GM19455 (cell line): ENCODE results near the gene OSBPL10.

Experiments used
- ATAC-seq: cut with Tn5 transposase; IDR thresholded peaks from one replicate; pipeline ENCODE4 v1.9.1; 2021; ENCODE audit not compliant: unreplicated experiment

The OSBPL10 gene

GRCh38 chr3:31680072-31680870, 300.8 kb downstream of the OSBPL10 start:
- ATAC-seq, result no peak

- ATAC-seq, result no peak
These were observed 304.5 kb downstream of the OSBPL10 start for GRCh38 chr3:31676556-31676955.

- no peak for ATAC-seq
These were observed 307.1 kb downstream of the OSBPL10 start for GRCh38 chr3:31673950-31674349.

DNA sequence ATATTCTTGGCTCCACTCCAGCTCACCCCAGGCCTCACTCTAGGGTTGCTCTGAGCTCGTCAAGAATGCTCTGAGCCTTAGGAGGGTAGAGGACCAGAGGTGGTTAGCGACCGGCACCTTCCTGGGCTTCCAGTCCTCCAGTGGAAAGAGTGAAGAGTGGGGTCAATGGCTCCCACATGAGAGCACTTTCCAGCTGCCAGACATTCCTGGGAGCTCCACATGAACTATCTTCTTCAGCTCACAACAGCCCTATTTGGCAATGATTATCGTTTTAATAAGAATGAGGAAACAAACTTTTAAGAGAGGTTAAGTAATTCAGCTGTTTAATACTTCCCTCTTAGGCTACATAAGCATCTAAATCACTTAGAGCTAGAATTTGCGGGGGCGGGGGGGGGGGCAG, 309.1 kb downstream of the OSBPL10 start:
- no peak for ATAC-seq

GRCh38 chr3:31671451-31671850, 309.6 kb downstream of the OSBPL10 start:
- ATAC-seq, result no peak

- no peak for ATAC-seq
These were observed 310.3 kb downstream of the OSBPL10 start for GRCh38 chr3:31670722-31671121.

DNA sequence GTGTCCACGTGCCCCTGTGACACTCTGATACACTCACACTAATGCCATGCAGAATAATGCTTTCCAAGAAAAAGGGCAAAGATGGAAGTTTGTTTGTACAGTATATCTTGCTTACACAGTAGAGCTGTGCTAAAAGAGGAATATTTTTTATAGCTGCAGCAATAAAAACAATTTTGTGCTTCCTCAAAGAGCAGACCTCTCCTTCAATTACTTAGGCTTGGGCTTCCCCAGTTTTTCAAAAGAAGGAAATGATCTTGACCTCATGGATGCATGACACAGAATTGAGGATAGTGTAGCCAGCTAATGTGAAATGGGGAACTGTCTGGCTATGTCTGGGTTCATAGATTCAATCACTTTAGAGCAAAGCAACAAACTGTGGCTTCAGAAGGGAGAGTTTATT, 310.9 kb downstream of the OSBPL10 start:
- no peak for ATAC-seq

DNA sequence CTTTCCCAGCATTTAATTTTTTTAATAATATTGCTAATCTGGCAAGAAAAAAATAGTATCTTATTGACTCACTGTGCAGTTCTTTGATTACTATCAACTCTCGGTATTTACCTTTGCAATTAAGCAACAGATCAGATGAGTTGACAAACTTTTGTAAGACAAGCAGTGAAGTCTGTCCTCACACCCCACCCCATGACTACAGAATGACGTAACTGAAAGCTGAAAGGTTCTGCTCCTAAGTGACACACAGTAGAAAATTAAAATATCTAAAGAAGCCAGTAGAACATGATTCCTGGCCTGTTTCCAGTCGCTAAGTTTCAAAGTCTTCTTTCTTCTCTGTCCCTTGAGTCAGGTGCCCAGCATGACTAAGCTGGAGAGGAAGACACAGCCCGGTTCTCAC, 312.8 kb downstream of the OSBPL10 start:
- no peak for ATAC-seq

GRCh38 chr3:31667582-31667981, 313.5 kb downstream of the OSBPL10 start:
- no peak for ATAC-seq

GRCh38 chr3:31664031-31664430, 317.0 kb downstream of the OSBPL10 start:
- no peak for ATAC-seq

- ATAC-seq, result no peak
These were observed 318.9 kb downstream of the OSBPL10 start for GRCh38 chr3:31661993-31662670.

- no peak for ATAC-seq
These were observed 319.8 kb downstream of the OSBPL10 start for GRCh38 chr3:31661286-31661685.

DNA sequence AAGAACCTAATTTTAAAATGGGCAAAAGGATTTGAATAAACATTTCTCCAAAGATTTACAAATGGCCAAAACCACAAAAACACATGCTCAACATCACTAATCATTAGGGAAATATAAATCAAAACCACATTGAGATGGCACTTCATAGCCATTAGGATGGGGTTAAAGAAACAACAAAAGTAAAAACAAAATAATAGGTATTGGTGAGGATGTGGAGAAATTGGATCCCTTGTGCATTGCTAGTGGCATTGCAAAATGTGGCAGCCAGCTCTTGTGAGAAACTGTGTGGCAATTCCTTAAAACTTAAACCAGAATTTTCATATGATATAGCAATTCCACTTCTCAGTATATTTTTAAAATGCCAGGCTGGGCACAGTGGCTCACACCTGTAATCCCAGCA, 321.8 kb downstream of the OSBPL10 start:
- no peak for ATAC-seq

DNA sequence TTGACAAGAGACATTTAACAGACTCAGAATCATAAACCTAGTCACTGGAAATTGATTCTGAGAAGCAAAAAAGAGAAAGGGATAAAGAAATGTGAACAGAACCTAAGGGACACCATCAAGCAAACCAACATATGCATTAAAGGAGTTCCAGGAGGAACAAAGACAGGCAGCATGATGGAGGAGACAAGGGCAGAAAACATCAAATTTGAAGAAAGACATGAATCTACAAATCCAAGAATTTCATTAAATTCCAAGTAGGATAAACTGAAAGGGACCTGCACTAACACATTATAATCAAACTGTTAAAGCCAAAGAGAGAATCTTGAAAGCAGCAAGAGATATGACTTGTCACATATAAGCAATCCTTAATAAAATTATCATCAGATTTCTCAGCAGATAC, 326.1 kb downstream of the OSBPL10 start:
- no peak for ATAC-seq

- no peak for ATAC-seq
These were observed 327.6 kb downstream of the OSBPL10 start for GRCh38 chr3:31653464-31653863.

DNA sequence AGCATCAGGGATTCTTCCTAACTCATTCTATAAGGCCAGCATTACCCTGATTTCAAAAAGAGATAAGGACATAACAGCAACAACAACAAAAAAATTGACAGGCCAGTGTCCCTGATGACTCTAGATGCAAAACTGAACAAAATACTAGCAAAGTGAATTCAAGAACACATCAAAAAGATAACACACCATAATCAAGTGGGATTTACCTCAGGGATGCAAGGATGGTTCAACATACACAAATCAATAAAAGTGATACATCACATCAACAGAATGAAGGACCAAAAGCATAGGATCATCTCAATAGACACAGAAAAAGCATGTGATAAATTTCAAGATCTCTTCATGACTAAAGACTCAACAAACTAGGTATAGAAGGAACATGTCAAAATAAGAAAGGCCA, 328.8 kb downstream of the OSBPL10 start:
- no peak for ATAC-seq

GRCh38 chr3:31648286-31648968, 332.6 kb downstream of the OSBPL10 start:
- no peak for ATAC-seq

GRCh38 chr3:31645256-31645655, 335.8 kb downstream of the OSBPL10 start:
- ATAC-seq, result no peak

- ATAC-seq, result no peak
These were observed 341.2 kb downstream of the OSBPL10 start for GRCh38 chr3:31639828-31640227.

GRCh38 chr3:31636694-31637442, 344.2 kb downstream of the OSBPL10 start:
- no peak for ATAC-seq

GRCh38 chr3:31636049-31636448, 345.0 kb downstream of the OSBPL10 start:
- ATAC-seq, result no peak
